GM23248 (cell line): ENCODE results near the gene MEMO1. TPM values are rescaled to one million over a fixed set of nuclear protein-coding genes. Genes with fewer than 3 reads are reported as not detected.

ENCODE experiments used
- DNase-seq: peaks from one replicate; pipeline ENCODE4 v3.0.0-alpha.2; 2015
- H2AFZ ChIP-seq: fragments of 200-600 bp; sonication (generic); 2 replicates; pipeline ENCODE4 v1.6.1; 2016; ENCODE audit warnings: antibody characterized with exemption
- H3F3A ChIP-seq: fragments of 200-600 bp; sonication (generic); 2 replicates; pipeline ENCODE4 v1.6.1; 2016; ENCODE audit warnings: mild to moderate bottlenecking, antibody characterized with exemption, mixed run types; ENCODE audit not compliant: insufficient read depth
- H3K27ac ChIP-seq: fragments of 200-600 bp; sonication (generic); 2 replicates; pipeline ENCODE4 v1.5.1; 2016; ENCODE audit warnings: mild to moderate bottlenecking
- H3K27me3 ChIP-seq: fragments of 200-600 bp; sonication (generic); replicated peaks from 2 replicates; pipeline ENCODE4 v1.6.1; 2016; ENCODE audit warnings: mild to moderate bottlenecking; ENCODE audit not compliant: insufficient read depth
- H3K36me3 ChIP-seq: fragments of 200-600 bp; sonication (generic); 2 replicates; pipeline ENCODE4 v1.6.1; 2016; ENCODE audit warnings: low read depth, mild to moderate bottlenecking
- H3K4me1 ChIP-seq: fragments of 200-600 bp; sonication (generic); 2 replicates; pipeline ENCODE4 v1.6.1; 2016; ENCODE audit warnings: mild to moderate bottlenecking; ENCODE audit not compliant: insufficient read depth
- H3K4me2 ChIP-seq: fragments of 200-600 bp; sonication (generic); one replicate; pipeline ENCODE4 v1.6.1; 2016; ENCODE audit warnings: mild to moderate bottlenecking; ENCODE audit not compliant: unreplicated experiment
- H3K4me3 ChIP-seq: fragments of 200-600 bp; sonication (generic); 2 replicates; pipeline ENCODE4 v1.5.1; 2016; ENCODE audit warnings: mild to moderate bottlenecking
- H3K79me2 ChIP-seq: fragments of 200-600 bp; sonication (generic); 2 replicates; pipeline ENCODE4 v1.6.1; 2016; ENCODE audit warnings: mild to moderate bottlenecking; ENCODE audit not compliant: insufficient read depth
- H3K9ac ChIP-seq: fragments of 200-600 bp; sonication (generic); 2 replicates; pipeline ENCODE4 v1.6.1; 2016; ENCODE audit warnings: mild to moderate bottlenecking
- H3K9me2 ChIP-seq: fragments of 200-600 bp; sonication (generic); 2 replicates; pipeline ENCODE4 v1.6.1; 2016; ENCODE audit warnings: mixed run types, mild to moderate bottlenecking, moderate library complexity; ENCODE audit not compliant: insufficient read depth
- H3K9me3 ChIP-seq: fragments of 200-600 bp; sonication (generic); one replicate; pipeline ENCODE4 v1.6.1; 2017; ENCODE audit warnings: low read depth
- H4K20me1 ChIP-seq: fragments of 200-600 bp; sonication (generic); 2 replicates; pipeline ENCODE4 v1.6.0; 2016; ENCODE audit not compliant: insufficient read depth
- EZH2 ChIP-seq: fragments of 200-600 bp; sonication (generic); IDR thresholded peaks from 2 replicates; pipeline ENCODE4 v1.6.1; 2018; ENCODE audit warnings: antibody characterized with exemption, mild to moderate bottlenecking; ENCODE audit not compliant: insufficient read depth, poor library complexity, severe bottlenecking
- EZH2phosphoT487 ChIP-seq: fragments of 200-600 bp; sonication (generic); IDR thresholded peaks from 2 replicates; pipeline ENCODE4 v1.6.1; 2018; ENCODE audit warnings: antibody characterized with exemption, moderate library complexity, mild to moderate bottlenecking, low read depth; ENCODE audit not compliant: insufficient read depth
- WGBS, 2 experiments: methylation state at CpG; one replicate each; pipeline ENCODE4 v1.1.6; 2015 to 2017; ENCODE audit warnings: low lambda C conversion rate in 2 of 2, low coverage in 1 of 2; ENCODE audit errors: missing lambda C conversion rate in 2 of 2; 5-methylcytosine and 5-hydroxymethylcytosine counted together
- in situ Hi-C: fragments of 300-500 bp; cut with MboI; formaldehyde crosslinking; loops from 2 replicates; pipeline ENCODE4 v1.15.0; 2020
- polyA plus RNA-seq: library from polyadenylated mRNA; unstranded; fragments of >200 nt; fragmentation: Nextera tagmentation; extraction: Ambion mirVana; gene quantifications from 2 replicates; pipeline ENCODE4 v1.2.1, GENCODE V29; 2016
- total RNA-seq: library from RNA; depleted of rRNA; stranded (reverse); fragments of >200 nt; shearing (Covaris generic); gene quantifications from 2 replicates; pipeline ENCODE4 v1.2.3, GENCODE V29; 2014

MEMO1 gene
- total and polyA plus RNA-seq, 2 experiments from 2014 or later = 36.2 to 46.3 TPM

DNA sequence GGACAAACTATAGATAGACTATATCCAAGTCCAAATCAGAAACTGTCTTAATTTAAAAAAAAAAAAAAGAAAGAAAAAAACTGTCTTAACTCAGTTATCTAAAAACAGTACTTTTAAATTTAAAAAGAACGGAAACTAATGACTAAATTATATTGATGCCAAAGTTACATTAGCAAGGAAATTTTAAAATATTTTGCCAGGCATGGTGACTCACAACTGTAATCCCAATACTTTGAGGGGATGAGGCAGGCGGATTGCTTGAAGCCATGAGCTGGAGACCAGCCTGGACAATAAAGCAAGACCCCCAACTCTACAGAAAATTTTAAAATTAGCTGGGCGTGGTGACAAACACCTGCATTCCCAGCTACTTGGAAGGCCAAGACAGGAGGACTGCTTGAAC, 30.9 kb downstream of the MEMO1 start:
- peaks cover 8% of the 10 kb centered on the region for H3K4me1 ChIP-seq
- H3K4me3 ChIP-seq = no peak overlapping the region
- H3K9me3 ChIP-seq = no peaks in the 10 kb centered on the region
- no peak overlapping the region for H3K27ac ChIP-seq
- peaks cover 12% of the 10 kb centered on the region; the same call in 1 of the 2 replicates for H4K20me1 ChIP-seq
- in situ Hi-C loops = no loop called here
- TF ChIP-seq EZH2phosphoT487 (no peak), EZH2 (no peak)
- H3K36me3 ChIP-seq = no peaks in the 10 kb centered on the region
- H3K27me3 ChIP-seq = no peaks in the 10 kb centered on the region
- DNase-seq = peak; percentile 54
- H2AFZ ChIP-seq = no peak overlapping the region
- peak overlapping the region; percentile 13 for H3K4me2 ChIP-seq
- H3K79me2 ChIP-seq = peaks cover 100% of the 10 kb centered on the region
- H3K9me2 ChIP-seq = no peaks in the 10 kb centered on the region
- no peak overlapping the region for H3K9ac ChIP-seq
- 45 to 47% methylated on average over 3 of the region's 3 CpGs for WGBS, 2 experiments
- peaks cover 8% of the 10 kb centered on the region for H3F3A ChIP-seq

DNA sequence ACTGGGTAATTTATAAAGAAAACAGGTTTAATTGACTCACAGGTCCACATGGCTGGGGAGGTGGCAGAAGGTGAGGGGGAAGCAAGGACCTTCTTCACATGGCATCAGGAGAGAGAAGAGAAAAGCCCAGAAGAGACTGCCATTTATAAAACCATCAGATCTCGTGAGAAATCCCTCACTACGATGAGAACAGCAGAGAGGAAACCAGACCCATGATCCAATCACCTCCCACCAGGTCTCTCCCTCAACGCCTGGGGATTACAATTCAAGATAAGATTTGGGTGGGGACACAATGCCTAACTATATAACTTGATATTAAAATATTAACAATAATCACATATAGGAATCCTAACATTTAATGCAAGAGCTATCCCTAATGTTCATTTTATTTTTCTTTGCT, 31.8 kb downstream of the MEMO1 start:
- DNase-seq = no peak
- H2AFZ ChIP-seq = no peak overlapping the region
- H4K20me1 ChIP-seq = peaks cover 12% of the 10 kb centered on the region; the same call in 1 of the 2 replicates
- H3K36me3 ChIP-seq = no peaks in the 10 kb centered on the region
- no peaks in the 10 kb centered on the region for H3K9me3 ChIP-seq
- H3K4me2 ChIP-seq = no peak overlapping the region
- H3K79me2 ChIP-seq = peaks cover 100% of the 10 kb centered on the region
- H3K27ac ChIP-seq = no peak overlapping the region
- no peak overlapping the region for H3K4me3 ChIP-seq
- peaks cover 8% of the 10 kb centered on the region for H3K4me1 ChIP-seq
- no peaks in the 10 kb centered on the region for H3K9me2 ChIP-seq
- no peaks in the 10 kb centered on the region for H3K27me3 ChIP-seq
- peaks cover 8% of the 10 kb centered on the region for H3F3A ChIP-seq
- no peak for TF ChIP-seq EZH2
- TF ChIP-seq EZH2phosphoT487 = no peak
- WGBS, 2 experiments = 96 to 98% methylated on average over 3 of the region's 3 CpGs
- in situ Hi-C loops = no loop called here
- H3K9ac ChIP-seq = no peak overlapping the region

DNA sequence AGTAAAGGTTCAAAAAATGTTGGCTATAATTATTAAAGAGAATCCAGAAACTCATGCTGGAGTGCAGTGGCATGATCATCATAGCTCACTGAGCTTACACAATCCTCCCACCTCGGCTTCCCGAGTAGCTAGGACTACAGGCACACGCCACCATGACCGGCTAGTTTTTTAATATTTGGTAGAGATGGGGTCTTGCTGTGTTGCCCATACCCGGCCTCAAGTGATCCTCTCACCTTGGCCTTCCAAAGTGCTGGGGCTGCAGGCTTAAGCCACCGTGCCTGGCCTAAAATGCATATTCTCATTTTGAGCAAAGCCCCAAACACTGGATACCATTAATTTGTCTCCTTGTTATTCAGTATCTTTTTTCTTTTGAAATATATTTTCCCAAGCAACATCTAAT, 32.4 kb downstream of the MEMO1 start:
- Histone ChIP-seq H3K4me3 (no peak overlapping the region), H3K9me3 (no peaks in the 10 kb centered on the region), H3K4me2 (no peak overlapping the region), H3K9me2 (no peaks in the 10 kb centered on the region), H3K9ac (no peak overlapping the region), H3K79me2 (peaks cover 100% of the 10 kb centered on the region), H3K4me1 (peaks cover 8% of the 10 kb centered on the region), H3K27me3 (no peaks in the 10 kb centered on the region), H3F3A (peaks cover 8% of the 10 kb centered on the region), H3K27ac (no peak overlapping the region), H3K36me3 (no peaks in the 10 kb centered on the region), H4K20me1 (peaks cover 12% of the 10 kb centered on the region; the same call in 1 of the 2 replicates), H2AFZ (no peak overlapping the region)
- TF ChIP-seq EZH2phosphoT487 = no peak
- no peak for TF ChIP-seq EZH2
- DNase-seq = no peak
- in situ Hi-C loops = no loop called here
- WGBS, 2 experiments = 97 to 100% methylated on average over 6 of the region's 6 CpGs

DNA sequence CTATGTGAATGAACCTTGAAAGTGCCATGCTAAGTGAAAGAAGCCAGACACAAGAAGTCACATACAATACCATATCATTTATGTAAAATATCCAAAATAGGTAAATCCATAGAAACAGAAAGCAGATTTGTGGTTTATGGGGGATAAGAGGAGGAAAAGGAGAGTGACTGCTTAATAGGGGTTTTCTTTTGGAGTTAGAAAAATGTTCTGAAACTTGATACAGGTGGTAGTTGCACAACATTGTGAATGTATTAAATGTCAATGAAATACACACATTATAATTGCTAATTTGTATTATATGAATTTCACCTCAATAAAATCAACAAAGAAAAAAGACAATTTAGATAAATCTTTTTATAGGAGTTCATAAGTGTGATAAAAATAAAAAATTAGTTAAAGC, 37.1 kb downstream of the MEMO1 start:
- peaks cover 99% of the 10 kb centered on the region for H3K79me2 ChIP-seq
- peaks cover 3% of the 10 kb centered on the region; the same call in 1 of the 2 replicates for H4K20me1 ChIP-seq
- no peak overlapping the region for H3K4me2 ChIP-seq
- no peaks in the 10 kb centered on the region for H3K36me3 ChIP-seq
- in situ Hi-C loops = no loop called here
- no peaks in the 10 kb centered on the region for H3K9me2 ChIP-seq
- H3K27ac ChIP-seq = no peak overlapping the region
- H3K9ac ChIP-seq = no peak overlapping the region
- no peaks in the 10 kb centered on the region for H3K9me3 ChIP-seq
- DNase-seq = no peak
- H3F3A ChIP-seq = no peaks in the 10 kb centered on the region
- TF ChIP-seq EZH2phosphoT487 = no peak
- no peak for TF ChIP-seq EZH2
- no peak overlapping the region for H3K4me3 ChIP-seq
- H3K4me1 ChIP-seq = no peaks in the 10 kb centered on the region
- H2AFZ ChIP-seq = no peak overlapping the region
- H3K27me3 ChIP-seq = no peaks in the 10 kb centered on the region

DNA sequence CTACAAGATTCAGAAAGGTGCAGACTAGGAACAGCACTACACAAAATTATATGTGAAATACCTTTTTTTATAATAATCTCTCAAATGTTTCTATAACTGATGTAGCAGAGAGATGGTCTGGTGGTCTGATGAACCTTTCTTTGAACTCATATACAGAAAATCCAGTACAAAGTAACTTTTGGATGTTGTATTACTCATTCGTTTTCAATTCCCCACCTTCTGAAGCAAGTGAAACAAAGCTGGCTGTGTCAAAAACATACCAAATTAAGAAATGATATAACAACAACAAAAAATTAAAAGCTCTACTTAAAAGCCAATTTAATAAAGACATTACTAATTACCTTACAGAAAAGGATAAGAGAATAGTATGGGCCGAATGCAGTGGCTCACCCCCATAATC, 38.7 kb downstream of the MEMO1 start:
- no peak for TF ChIP-seq EZH2
- TF ChIP-seq EZH2phosphoT487 = no peak
- no peak overlapping the region for H3K4me3 ChIP-seq
- H4K20me1 ChIP-seq = no peaks in the 10 kb centered on the region; the same call in 1 of the 2 replicates
- no peaks in the 10 kb centered on the region for H3K9me3 ChIP-seq
- in situ Hi-C loops = no loop called here
- H3K27me3 ChIP-seq = no peaks in the 10 kb centered on the region
- H3K4me1 ChIP-seq = peaks cover 6% of the 10 kb centered on the region; the same call in 1 of the 2 replicates
- no peak overlapping the region for H2AFZ ChIP-seq
- H3K9ac ChIP-seq = no peak overlapping the region
- H3K79me2 ChIP-seq = peaks cover 99% of the 10 kb centered on the region
- 77 to 80% methylated on average over 2 of the region's 2 CpGs for WGBS, 2 experiments
- no peaks in the 10 kb centered on the region for H3K9me2 ChIP-seq
- no peak overlapping the region for H3K4me2 ChIP-seq
- no peak overlapping the region for H3K27ac ChIP-seq
- DNase-seq = no peak
- no peaks in the 10 kb centered on the region for H3K36me3 ChIP-seq
- peaks cover 11% of the 10 kb centered on the region for H3F3A ChIP-seq
